ENCODE data around the gene FMO1. TPM values are rescaled to one million over a fixed set of nuclear protein-coding genes. Genes with fewer than 3 reads are reported as not detected.
A peak's percentile ranks its signal among the peaks of the same experiment; 100 is the strongest.
"Not testable (repeated sequence)": the region's sequence is repeated elsewhere in the genome, so short reads cannot be mapped to it uniquely, and the experiment has no call there.

FMO1 gene
- total RNA-seq, 2 donors from 2014 or later: not detected

DNA sequence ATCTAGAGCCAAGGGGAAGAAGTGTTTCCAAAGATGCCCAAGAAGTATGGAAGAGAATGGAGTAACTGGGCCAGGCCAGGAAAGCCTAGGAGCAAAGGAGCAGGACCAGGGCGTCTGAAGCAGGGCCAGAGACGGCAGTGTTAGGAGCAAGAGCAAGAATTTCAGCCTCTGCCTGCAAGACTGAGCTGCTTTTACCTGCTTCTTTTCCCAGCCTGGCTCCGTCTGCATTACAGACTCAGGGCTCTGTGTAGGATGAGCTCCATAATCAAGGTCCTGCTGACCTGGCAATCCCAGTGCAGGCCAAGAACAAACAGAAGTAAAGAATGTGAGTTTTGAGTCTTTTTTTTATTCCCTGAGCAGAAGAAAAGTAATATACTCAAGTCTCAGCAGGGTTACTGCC lies 10.1 kb downstream of the FMO1 start:
- no peak overlapping the region for H3K27ac Mint-ChIP-seq
- H3K36me3 Mint-ChIP-seq: no peaks in the 10 kb centered on the region
- no peak for DNase-seq (ENCODE audit: low spot score in 2 of 2)
- H3K9me3 Mint-ChIP-seq: no peaks in the 10 kb centered on the region
- ATAC-seq: no peak

DNA sequence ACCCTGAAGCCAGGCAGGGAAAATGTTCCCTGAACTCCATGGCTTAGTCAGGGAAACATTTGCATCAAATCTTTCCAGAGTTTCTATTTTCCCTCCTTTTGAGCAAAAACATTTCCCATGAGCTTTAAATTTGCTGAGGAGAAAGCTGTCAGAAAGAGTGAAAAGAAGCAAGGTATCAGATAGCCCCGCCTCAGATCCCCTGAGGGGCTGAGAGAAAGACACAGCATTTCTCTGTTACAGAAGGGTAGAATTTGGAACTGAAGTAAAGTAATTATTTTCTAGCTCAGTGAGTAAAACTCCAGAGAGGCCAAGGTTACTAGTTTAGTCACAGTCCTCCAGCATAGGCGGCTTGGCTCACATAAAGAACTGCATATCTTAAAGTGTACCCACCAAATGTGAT lies 10.6 kb downstream of the FMO1 start:
- ATAC-seq (no peak), DNase-seq (ENCODE audit: low spot score in 2 of 2) (no peak)
- no peak overlapping the region for H3K27ac Mint-ChIP-seq
- no peaks in the 10 kb centered on the region for H3K36me3 Mint-ChIP-seq
- no peaks in the 10 kb centered on the region for H3K9me3 Mint-ChIP-seq

DNA sequence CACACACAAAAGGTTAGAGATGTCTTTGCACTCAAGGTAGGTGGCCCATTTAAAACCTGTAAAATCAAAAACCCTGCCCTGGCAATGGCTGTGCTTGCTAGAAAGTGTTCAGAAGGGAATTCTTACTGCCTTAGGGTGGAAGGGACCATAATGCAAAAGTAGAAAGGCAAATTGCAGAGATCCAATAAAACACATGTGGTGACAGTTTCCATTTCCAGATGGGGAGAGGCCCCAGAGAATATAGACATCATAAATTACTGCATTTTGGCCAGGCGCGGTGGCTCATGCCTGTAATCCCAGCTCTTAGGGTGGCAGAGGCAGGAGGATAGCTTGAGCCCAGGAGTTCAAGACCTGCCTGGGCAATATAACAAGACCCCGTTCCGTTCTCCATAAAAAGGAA lies 13.0 kb downstream of the FMO1 start:
- no peak for ATAC-seq

DNA sequence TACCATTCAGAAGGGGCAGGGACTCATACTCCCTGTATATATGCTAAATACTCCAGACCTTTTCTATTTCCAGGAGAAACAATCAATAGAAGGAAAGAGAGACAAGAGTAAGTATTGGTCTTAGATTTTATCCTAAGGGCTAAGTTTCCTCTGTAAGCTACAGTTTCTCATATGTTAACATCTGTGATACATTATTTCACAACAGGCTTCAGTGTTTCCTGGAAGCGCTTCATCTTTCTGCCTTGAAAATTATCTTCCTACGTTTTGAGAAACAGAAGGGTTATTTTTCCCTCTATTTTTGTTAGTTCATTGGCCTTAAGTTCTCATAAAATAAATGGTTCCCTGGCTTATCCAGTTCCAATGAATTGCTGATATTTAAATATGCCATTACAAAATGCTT lies 15.6 kb downstream of the FMO1 start:
- ATAC-seq (no peak), DNase-seq (ENCODE audit: low spot score in 2 of 2) (no peak)
- H3K9me3 Mint-ChIP-seq: no peaks in the 10 kb centered on the region
- no peak overlapping the region for H3K27ac Mint-ChIP-seq
- no peaks in the 10 kb centered on the region for H3K36me3 Mint-ChIP-seq

More for the DNA sequence above, 13.0 kb downstream of the FMO1 start:
- Mint-ChIP-seq H3K27ac (no peak overlapping the region), H3K36me3 (no peaks in the 10 kb centered on the region), H3K9me3 (no peaks in the 10 kb centered on the region)
- no peak for DNase-seq (ENCODE audit: low spot score in 2 of 2)

DNA sequence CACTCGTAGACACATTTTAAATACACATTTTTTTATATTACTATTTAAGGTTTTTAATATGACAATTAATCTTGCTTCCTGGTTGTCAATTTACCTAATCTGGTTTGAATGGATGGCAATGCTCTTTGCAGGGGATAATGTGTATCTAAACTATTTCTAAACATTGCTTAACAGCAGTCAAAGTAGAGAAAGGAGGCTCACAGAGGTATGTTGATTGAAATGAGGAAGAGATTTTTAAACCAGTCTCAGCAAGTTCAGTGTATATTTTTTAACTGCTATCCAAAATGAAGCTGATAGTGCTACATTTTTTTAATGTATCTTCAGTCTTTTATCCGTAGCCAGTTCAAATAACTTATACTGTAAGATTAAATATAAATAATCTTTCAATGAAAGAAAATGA lies 17.4 kb downstream of the FMO1 start:
- no peak overlapping the region for H3K27ac Mint-ChIP-seq
- ATAC-seq (no peak), DNase-seq (ENCODE audit: low spot score in 2 of 2) (no peak)
- H3K36me3 Mint-ChIP-seq: no peaks in the 10 kb centered on the region
- no peaks in the 10 kb centered on the region for H3K9me3 Mint-ChIP-seq

DNA sequence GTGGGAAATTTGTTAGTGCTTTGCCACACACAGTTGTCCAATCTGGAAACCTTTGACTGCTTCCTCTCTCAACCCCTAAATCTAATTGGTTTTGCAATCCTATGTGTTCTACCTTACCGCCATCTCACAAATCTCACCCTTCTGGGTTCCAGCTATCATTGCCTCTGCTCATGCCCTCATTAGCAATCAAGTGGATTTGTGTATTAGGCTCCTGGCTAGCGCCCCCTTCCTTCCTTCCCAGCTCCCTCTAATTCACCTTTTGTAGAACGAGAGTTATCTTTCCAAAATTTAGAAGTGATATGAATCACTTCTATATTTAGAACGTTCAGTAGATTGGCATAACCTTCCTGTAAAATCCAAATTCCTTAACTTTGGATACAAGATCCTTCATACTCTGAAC lies 18.6 kb downstream of the FMO1 start:
- H3K36me3 Mint-ChIP-seq: no peaks in the 10 kb centered on the region

DNA sequence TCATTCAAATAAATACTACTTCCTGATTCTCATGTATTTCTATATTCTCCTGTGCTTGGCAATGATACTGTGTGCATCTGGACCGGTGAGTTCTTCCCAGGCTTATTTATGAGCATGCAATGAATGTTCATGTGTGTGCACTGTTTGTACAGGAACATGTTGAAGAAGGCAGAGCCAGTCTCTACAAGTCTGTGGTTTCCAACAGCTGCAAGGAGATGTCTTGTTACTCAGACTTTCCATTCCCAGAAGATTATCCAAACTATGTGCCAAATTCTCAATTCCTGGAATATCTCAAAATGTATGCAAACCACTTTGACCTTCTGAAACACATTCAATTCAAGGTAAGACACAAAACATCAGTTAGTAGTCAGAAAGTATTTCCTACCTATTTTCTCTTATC lies 19.1 kb downstream of the FMO1 start:
- Mint-ChIP-seq H3K27ac (no peak overlapping the region), H3K36me3 (no peaks in the 10 kb centered on the region), H3K9me3 (no peaks in the 10 kb centered on the region)
- DNase-seq (ENCODE audit: low spot score in 2 of 2) (no peak), ATAC-seq (no peak)

More for the DNA sequence above, 18.6 kb downstream of the FMO1 start:
- no peak for ATAC-seq
- H3K27ac Mint-ChIP-seq: no peak overlapping the region
- no peak for DNase-seq (ENCODE audit: low spot score in 2 of 2)
- H3K9me3 Mint-ChIP-seq: no peaks in the 10 kb centered on the region

DNA sequence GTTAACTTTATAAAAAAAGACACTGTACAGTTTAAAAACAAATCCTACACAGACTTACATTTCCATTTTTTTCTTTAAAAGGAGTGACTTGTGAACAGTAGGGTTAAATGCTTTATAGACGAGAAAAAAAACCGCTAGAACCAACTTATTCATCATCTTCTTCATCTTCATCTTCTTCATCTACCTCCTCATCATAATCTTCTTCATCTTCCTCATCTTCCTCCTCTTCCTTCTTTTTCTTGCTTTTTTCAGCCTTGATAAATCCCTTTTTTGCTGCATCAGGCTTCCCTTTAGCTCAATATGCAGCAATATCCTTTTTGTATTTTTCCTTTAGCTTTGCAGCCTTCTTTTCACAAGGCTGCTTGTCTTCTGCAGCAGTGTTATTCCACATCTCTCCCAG lies 22.5 kb downstream of the FMO1 start:
- Mint-ChIP-seq H3K36me3 (peaks cover 0 to 8% of the 10 kb centered on the region in 2 donors), H3K27ac (no peak overlapping the region), H3K9me3 (no peaks in the 10 kb centered on the region)
- DNase-seq (ENCODE audit: low spot score in 2 of 2): no peak
- no peak for ATAC-seq

DNA sequence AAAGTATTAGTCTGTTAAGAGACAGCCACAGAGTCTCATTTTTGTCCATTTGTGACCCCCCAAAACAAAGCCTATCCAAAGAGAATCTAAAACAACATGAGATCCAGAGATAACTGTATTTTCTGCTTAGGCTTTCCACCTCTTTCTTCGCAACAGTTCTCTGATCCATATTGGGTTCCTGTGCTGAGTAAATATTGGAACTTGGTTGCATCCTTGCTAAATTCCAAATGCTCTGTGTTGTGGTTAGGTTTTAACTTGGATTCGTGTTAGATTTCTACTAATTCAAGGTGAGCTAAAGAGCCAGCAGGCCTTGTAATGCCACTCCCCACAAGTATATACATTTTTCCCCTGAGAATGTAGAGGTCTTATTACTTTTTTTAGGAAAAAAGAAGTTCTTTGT lies 29.2 kb downstream of the FMO1 start:
- Mint-ChIP-seq H3K36me3 (peaks cover 0 to 7% of the 10 kb centered on the region in 2 donors), H3K27ac (no peak overlapping the region), H3K9me3 (no peaks in the 10 kb centered on the region)
- no peak for DNase-seq (ENCODE audit: low spot score in 2 of 2)
- ATAC-seq: no peak

DNA sequence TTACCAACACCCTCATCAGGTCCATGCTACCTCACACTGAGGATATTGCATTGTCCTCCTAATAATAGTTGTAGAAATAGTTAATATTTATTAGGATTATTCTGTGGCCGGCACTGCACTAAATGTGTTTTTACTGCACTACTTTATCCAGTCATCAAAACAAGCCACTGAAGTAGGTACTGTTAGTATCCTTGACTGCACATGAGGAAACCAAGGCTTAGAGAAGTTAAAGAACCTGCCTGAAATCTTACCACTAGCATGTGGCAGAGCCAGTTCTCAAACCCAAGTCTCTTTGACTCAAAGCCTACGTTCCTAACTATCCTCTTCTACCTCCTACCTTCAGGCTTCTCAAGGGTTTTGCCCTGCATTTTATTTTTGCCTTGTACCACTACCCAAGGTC lies 30.9 kb downstream of the FMO1 start:
- H3K36me3 Mint-ChIP-seq: no peaks in the 10 kb centered on the region
- no peak for ATAC-seq

DNA sequence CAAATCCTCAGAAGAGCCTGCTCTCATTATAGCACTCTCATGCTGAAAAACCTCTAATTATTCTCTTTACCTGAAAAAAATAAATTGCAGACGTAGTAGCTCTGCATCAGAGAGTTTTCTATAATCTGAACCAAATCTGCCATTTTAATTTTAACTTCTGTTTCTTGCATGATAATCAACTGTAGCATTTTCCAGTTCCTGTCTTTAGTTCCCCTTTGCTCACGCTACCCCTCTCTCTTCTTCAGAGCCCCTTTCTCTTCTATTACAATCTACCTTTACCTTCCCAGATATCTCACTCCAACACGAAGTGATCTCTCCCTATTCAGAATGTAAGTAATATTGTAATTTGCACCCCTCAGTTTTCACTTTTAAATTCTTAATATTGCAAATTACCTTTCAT lies 31.4 kb downstream of the FMO1 start:
- no peak for ATAC-seq
- H3K27ac Mint-ChIP-seq: no peak overlapping the region

More for the DNA sequence above, 30.9 kb downstream of the FMO1 start:
- Mint-ChIP-seq H3K27ac (no peak overlapping the region), H3K9me3 (no peaks in the 10 kb centered on the region)
- no peak for DNase-seq (ENCODE audit: low spot score in 2 of 2)

DNA sequence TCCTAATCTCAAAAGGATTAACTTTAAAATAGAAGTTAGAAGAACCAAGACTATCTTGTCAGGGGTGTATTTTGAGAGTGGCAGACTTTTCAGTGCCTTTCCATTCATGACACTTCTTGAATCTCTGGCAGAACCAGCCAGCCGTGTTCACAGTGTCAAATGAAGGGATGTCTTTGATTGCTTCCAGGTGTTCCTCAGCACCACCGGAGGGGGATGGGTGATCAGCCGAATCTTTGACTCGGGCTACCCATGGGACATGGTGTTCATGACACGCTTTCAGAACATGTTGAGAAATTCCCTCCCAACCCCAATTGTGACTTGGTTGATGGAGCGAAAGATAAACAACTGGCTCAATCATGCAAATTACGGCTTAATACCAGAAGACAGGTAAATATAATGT lies 32.3 kb downstream of the FMO1 start:
- DNase-seq (ENCODE audit: low spot score in 2 of 2): no peak
- Mint-ChIP-seq H3K27ac (no peak overlapping the region), H3K36me3 (no peaks in the 10 kb centered on the region), H3K9me3 (no peaks in the 10 kb centered on the region)
- no peak for ATAC-seq

More for the DNA sequence above, 31.4 kb downstream of the FMO1 start:
- H3K9me3 Mint-ChIP-seq: no peaks in the 10 kb centered on the region
- DNase-seq (ENCODE audit: low spot score in 2 of 2): no peak
- H3K36me3 Mint-ChIP-seq: no peaks in the 10 kb centered on the region

DNA sequence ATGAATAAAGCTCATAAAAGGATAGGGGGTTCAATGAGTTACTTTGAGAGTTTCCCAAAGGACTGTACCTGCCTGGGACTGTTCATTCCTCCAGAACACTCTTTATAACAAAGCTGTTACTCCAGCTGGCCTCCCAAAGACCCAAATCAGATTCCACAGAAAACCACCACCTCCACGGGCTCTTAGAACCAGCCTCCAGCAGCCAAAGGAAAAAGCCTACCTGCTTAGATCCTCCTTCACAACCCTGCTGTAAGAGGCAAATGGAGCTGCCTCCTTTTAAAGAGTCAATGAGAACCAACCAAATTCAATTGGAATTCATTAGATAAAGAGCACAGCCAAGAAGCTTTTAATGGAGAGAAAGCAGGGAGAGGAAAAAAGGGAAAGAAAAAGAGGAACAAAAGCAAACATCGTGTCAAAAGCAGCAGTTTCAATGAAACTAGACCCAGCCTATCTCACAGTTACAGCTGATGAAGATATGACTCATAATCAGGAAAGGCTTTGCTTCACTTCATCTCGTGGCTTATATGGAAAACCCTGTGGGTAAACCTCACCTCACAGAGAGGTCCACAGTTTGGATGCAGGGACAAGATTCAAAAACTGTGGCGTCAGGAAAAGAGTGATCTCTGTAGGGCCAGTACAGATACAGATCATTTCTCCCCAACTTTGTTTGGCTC lies 37.9 kb downstream of the FMO1 start:
- H3K27ac Mint-ChIP-seq: no peak overlapping the region
- ATAC-seq: peak in 1 of 2 donors; percentile 58

DNA sequence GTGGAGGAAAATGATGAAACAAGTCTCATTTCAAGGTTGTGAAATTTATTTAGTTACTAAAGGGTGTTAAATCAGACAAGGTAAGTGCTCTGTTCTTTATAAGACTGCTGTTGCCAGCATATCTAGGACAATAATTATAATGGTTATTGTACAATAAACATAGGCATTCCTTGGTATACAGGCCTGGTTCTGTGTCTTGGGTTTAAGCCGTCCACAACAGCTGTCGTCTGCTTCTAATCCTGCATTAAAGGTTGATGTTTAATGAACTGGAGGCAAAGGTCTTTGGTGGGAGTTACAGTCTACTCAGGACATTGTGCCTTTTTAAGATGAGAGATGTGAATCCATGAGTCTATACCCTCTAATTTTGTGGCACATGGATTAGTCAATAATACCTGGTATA lies 42.3 kb downstream of the FMO1 start:
- ATAC-seq (no peak), DNase-seq (ENCODE audit: low spot score in 2 of 2) (no peak)
- Mint-ChIP-seq H3K9me3 (no peaks in the 10 kb centered on the region), H3K27ac (no peak overlapping the region), H3K36me3 (no peaks in the 10 kb centered on the region)

More for the DNA sequence above, 37.9 kb downstream of the FMO1 start:
- no peaks in the 10 kb centered on the region for H3K36me3 Mint-ChIP-seq
- DNase-seq (ENCODE audit: low spot score in 2 of 2): no peak
- no peaks in the 10 kb centered on the region for H3K9me3 Mint-ChIP-seq

DNA sequence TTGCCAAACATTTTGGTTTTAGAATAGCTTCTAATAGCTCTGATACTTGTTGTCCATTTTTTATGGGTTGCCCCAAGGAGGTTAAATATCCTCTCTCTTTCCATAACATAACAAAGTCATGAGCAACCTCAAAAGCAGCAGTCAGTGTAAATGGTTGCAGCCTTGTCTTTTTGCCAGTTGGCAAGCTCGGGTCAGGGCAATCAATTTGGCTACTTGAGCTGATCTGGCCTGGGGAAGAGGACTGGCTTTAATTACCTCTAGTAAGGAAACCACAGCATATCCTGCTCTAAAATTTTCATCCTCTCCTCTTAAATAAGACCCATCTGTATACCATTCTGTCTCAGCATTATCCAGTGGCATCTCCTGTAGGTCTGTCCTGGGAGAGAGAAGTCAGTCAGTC lies 44.5 kb downstream of the FMO1 start:
- Mint-ChIP-seq H3K36me3 (no peaks in the 10 kb centered on the region), H3K9me3 (no peaks in the 10 kb centered on the region), H3K27ac (no peak overlapping the region)
- ATAC-seq (no peak), DNase-seq (ENCODE audit: low spot score in 2 of 2) (no peak)

DNA sequence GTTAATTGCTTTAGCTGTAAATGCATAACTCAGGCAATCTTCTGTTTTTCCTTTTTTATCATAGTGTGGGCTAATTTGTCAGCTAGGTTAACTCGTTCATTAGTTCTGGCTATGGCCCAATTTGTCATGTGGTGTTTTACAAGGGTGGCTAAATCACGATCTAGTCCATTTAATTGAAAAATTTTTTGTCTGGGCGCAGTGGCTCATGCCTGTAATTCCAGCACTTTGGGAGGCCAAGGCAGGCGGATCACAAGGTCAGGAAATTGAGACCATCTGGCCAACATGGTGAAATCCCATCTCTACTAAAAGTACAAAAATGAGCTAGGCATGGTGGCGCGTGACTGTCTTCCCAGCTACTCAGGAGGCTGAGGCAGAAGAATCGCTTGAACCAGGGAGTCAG lies 47.1 kb downstream of the FMO1 start:
- H3K27ac Mint-ChIP-seq; H3K9me3 Mint-ChIP-seq; H3K36me3 Mint-ChIP-seq; DNase-seq (ENCODE audit: low spot score in 2 of 2); ATAC-seq: not testable (repeated sequence)

DNA sequence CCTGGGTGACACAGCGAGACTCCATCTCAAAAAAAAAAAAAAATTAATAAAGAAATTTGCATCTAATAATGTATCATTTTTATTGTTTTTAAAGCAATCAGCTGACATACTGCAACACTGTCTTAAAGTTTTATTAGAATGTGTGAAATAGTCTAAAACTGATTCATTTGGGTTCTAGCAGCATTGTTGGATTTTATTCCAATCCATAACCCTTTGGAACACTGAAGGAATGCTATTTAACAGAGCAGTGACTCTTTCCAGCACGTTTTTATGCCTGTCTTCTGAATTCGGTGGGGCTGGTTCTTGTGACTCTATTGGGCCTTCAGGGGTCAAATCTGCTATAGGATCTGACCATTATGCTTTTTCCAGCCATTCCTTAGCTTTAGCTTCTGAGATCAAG lies 47.5 kb downstream of the FMO1 start:
- no peak for DNase-seq (ENCODE audit: low spot score in 2 of 2)
- no peak overlapping the region for H3K27ac Mint-ChIP-seq
- no peak for ATAC-seq
- peaks cover 7 to 9% of the 10 kb centered on the region in 2 donors for H3K9me3 Mint-ChIP-seq
- peaks cover 7 to 8% of the 10 kb centered on the region in 2 donors for H3K36me3 Mint-ChIP-seq

DNA sequence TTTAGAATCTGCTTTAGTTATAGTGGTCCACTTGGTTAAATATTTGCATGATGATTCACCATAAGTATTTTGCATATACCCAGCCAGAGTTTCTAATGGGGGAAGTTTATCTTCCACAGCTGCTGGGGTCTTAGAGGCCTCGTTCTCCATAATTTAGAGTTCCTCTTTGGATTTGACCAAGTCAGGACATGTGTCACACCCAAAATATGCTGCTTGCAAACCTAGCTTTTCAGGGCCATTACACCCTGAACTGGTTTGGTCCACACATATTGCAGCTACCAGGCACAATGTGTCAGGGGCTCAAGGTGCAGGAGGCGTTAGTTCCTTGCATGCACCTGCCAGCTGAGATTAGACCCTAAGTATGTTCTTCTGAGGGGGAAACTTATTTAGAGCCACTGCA lies 48.6 kb downstream of the FMO1 start:
- Mint-ChIP-seq H3K27ac (no peak overlapping the region), H3K9me3 (peaks cover 9 to 11% of the 10 kb centered on the region in 2 donors), H3K36me3 (peaks cover 8% of the 10 kb centered on the region in 2 donors)
- DNase-seq (ENCODE audit: low spot score in 2 of 2): no peak
- ATAC-seq: no peak
